Activated effector memory CD4-positive, alpha-beta T cell treated with anti-CD3 and anti-CD28 coated beads, Interleukin-2, amount 50 U/mL, for 16 hours (primary cell): Measurements from ENCODE around the gene COPZ1.
"Not testable (repeated sequence)": the region's sequence is repeated elsewhere in the genome, so short reads cannot be mapped to it uniquely, and the experiment has no call there.

Experiments
- DNase-seq: peaks from one replicate; pipeline ENCODE4 v3.0.0-alpha.2; 2020

The COPZ1 gene

DNA sequence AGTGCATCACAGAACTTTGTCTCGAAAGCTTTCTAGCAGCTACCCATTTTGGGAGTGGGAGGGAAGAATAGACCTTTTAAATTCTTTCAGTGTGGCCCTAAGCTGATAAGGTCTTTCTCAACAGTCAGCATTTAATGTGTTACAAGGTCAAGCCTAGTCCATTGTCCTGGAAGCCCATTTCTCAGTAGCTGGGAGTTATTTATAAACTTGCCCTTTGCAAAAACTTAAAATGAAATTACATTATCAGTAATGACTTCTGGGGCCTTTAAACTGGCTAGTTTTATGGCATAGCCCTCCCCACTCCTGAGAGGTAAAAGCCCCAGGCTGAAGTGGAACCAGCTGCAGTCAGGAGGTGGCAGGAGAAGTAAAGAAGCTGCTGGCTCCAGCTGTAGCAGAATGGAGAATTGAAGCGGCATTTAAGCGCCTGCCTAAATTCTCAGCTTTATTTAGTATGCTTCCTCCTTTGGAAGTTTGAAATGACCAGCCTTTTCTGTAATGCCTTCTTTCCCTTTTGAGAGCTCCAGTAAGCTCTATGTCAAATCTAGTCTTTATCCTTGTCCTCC is 12.4 kb downstream of the COPZ1 start:
- no peak for DNase-seq

DNA sequence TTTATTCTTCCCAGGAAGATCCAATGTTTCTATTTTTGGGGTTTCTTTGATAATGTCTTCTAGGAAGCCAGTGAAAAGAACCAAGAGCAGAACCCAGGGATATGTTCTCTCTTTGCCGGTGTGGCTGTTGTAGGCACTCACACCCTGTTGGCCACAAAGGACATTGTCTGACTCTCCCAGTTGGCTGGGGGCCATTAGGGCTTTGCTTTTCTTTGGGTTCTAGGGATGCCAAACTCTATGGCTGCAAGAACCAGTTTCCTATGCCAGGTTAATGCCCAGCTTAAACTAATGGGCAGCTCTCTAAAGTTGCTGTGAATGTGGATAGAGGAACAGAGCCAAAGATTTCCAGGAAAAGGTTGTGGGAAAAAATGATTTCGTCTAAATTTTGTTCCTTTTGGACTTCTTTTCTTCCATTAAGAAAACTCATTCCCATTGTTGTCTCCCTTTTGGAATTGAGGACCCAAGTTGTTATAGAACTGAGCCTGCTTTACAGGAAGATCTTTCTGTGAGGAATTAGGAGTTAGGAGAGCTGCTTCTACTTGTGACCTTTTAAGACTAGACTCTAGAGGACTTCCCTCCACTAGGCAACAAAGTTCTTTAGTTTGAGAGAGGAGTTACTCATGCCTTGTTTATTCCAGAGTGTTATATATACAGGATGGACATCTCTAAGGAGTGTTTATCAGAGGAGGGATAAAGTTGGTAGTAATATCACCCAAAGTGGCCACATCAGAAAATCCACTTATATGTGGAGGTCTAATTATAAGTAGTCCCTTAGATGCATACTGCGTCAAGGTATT is 13.1 kb downstream of the COPZ1 start:
- DNase-seq = no peak

DNA sequence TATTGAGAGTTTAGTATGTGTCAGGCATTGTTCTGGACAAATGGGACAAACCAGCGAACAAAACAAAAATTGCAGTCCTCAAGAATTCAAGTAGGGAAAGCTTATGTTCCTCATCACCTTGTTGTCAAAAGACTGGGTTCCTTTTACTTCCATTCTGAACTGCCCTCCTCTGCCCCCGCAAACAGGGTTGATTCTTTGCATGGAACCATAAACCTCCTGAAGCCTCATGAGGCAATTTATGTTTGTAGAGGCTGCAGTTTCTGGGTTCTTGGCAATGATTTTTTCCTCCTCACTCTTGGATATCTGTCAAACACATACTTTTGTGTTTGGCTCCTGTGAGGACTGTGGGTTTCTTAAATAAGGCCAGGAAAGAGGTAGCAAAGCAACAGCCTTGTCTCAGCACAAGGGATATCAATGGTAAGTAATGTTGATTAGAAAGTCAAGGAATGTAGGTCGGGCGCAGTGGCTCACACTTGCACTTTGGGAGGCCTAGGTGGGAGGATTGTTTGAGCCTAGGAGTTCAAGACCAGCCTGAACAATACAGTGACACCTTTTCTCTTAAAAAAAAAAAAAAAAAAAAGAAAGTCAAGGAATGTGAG is 13.9 kb downstream of the COPZ1 start:
- no peak for DNase-seq

DNA sequence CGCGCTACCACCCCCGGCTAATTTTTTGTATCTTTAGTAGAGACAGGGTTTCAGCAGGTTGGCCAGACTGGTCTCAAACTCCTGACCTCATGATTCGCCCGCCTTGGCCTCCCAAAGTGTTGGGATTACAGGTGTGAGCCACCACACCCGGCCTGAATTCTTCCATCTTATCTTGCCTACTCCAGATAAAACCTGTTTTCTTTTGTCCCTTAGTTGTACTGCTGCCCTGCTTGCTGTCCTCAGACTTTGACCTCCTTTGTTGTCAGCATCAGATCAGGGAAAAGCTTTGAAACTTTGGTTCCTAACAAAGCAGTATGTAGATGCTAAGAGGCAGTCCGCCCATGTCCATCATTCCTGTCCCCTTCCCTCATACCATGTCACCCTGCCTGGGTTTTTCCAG is 15.9 kb downstream of the COPZ1 start:
- no peak for DNase-seq

DNA sequence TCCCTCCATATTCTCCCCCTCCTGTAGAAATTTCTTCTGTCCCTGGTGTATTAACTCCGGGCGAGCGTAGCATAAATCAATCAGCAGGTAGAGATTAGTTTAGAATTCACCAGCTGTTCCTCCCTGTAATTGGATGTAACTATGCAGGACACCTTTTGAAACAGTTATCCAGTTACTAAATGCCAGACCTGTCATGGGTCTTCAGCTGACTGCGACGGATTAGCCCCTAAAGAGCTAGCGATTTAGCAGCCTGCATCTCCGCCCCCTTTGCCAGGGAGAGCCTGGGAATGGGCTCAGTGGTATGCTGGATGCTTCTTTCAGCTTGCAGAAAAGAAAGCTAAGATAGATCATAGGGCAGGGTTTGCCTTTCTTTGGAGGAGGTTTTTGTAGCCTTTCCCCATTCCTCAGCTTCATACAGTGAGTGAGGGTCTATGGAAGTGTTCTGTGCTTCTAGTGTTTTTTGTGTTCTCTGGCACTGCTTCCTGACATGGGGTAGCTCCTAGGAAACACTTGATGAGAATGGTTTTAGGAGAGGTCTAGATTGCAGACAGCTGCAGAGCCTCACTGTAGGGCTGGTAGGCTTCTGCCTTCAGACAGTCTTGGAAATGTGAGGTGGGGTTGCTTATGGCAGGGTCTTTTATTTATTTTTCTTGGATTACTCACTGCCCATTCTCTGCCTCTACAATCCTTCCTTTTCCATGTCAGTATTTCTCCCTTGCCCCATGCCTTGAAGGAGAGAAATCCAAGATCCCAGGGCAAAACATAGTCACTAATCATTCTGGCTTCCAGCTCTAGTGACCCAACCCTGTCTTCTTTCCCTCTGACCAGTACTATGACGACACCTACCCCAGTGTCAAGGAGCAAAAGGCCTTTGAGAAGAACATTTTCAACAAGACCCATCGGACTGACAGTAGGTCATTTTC is 16.7 kb downstream of the COPZ1 start:
- no peak for DNase-seq

DNA sequence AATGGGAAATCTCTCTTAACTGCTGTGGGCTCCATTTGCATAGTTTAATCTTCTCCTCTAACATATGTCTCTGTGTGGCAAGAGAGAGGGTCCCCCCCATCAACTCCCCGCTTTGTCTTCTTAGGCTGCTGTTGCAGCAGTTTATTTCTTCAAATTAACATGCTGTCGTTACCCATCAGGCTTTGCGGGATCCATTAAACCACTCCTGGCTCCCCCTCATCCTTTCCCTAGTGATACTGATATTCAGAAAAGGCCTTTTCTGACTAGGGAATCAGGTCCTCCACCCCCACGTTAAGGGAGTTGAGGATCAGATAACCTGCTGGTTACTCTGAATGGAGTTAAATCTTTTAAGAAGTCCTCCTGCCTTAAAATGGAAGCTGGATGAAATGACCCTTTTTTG is 24.1 kb downstream of the COPZ1 start:
- no peak for DNase-seq

DNA sequence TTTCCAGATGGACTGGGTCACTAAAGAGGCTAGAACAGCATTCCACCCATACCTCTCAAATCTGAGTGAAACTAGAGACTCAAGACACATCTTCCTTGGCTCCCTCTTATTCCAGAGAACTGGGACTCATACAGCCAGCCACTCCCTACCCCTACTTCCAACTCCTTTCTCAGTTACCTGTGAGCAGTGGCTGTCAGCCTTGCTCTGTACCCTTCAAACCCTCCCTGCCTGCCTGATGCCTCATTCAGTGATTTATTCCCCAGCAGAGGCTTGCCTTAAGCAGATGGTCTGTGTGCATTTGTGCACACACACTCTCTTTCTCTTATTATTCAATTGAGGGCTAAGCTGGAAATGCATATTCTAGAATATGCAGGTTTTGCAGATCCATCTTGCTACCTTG is 24.7 kb downstream of the COPZ1 start:
- no peak for DNase-seq

DNA sequence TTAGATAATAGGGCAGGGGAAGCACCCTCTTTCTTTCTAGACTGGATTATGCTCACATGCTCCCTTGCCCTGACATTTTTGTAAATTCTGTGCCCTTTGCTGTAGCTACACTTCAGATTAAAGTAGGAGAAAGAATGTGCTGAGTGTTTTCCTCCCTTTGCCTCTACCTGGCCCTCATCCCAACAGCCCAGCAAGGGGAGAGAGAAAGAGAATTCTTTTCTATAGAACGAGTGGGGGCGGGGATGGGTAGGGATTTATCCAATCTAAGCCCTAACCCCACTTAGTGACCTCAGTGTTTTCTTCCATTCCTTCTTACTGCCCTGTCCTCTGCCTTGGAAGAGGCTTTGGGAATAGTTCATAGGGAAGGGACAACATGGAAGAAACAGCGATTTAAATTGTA is 25.8 kb downstream of the COPZ1 start:
- no peak for DNase-seq

DNA sequence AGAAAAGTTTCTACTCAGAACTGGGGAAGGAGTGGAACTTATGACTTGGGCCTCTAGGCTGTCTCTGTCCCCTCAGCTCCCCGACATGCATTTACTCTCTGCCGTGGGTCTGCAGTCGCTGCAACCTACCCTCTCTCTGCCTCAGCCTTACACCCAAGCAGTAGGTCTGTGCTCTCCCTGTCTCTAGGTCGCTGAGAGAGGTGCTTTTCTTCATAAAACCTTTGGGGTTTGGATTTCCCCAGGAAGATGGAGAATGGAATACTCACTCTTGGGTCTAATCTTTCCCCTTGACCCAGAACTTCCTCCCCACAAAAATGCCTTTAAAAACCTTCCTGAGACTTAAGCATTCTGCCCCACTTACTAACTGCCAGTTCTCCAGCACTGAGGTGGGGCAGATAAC is 26.4 kb downstream of the COPZ1 start:
- DNase-seq = no peak

DNA sequence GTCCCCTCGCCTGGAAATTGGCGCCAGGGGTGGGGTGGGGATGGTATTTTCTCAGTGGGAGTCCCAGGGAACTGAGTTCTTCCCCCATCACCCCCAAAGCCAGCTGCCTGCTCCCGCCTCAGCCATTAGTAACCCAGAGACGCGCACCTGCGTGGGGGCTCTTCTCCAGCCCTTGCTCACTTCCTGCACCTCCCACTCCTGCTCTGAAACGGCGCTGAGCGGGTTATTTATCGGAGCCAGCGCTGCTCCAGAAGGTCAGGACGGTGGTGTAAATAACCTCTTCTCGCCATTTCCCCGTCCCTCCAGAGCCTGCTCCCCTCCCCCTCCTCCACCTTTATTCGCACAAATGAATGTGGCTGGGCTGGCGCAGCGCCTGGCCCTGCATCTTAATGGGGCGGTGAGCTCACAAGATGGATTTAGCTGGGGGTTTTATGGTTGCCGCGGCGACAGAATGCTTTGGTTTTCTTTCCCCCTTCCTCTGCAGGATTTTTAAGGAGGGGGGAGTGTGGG is 27.1 kb downstream of the COPZ1 start:
- peak; percentile 70 for DNase-seq

DNA sequence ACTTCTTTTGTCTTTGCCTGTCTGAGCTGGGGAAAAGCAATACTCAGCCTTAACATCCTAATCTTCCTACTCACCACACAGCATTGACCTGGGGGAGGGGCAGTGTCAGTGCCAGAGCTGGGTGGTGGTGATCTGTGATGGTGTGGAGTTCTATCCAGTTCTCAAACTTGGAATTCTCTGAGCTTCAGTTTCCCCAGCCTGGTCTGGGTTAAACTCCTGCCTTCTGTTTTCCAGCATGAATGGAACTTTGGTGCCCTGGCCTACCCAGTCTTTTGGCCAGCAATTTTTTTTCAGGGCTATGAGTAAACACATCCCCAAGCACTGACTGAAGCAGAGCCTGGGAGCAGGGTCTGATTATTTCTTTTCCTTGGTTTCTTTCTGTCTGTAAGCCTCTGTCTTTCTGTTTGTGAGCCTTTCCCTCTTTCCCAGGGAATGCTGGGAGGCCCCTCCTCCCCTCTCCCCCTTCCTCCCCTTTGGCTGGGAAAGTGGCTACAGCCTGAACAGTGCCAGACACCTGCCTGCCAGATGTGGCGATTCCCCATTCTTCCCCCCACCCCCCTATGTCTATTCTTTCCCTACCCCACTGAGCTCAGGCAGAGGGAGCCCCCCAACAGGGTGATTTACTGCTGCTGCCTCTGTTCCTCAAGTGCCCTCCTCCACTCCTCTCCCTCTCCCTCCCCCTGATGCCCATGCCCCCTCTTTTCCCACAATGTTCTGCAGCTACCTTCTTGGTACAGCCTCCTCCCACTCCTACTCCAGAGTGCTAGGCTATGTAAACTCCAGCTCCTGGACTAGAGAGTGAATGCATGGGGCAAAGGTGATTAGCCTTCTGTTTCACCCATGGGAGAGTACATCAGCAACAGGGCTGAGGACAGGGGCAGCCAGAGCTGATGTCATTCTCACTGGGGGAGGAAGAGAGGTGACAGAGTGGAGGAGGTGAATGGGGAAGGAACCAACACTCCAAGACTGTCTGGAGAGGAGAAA is 28.3 kb downstream of the COPZ1 start:
- DNase-seq = no peak

DNA sequence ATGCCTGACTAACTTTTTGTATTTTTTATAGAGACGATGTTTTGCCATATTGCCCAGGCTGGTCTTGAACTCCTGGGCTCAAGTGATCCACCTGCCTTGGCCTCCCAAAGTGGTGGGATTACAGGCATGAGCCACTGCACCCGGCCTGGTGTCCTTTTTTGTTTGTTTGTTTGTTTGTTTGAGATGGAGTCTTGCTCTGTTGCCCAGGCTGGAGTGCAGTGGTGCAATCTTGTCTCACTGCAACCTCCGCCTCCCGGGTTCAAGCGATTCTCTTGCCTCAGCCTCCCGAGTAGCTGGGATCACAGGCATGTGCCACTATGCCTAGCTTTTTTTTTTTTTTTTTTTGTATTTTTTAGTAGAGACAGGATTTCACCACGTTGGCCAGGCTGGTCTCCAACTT is 29.3 kb downstream of the COPZ1 start:
- DNase-seq = not testable (repeated sequence)

DNA sequence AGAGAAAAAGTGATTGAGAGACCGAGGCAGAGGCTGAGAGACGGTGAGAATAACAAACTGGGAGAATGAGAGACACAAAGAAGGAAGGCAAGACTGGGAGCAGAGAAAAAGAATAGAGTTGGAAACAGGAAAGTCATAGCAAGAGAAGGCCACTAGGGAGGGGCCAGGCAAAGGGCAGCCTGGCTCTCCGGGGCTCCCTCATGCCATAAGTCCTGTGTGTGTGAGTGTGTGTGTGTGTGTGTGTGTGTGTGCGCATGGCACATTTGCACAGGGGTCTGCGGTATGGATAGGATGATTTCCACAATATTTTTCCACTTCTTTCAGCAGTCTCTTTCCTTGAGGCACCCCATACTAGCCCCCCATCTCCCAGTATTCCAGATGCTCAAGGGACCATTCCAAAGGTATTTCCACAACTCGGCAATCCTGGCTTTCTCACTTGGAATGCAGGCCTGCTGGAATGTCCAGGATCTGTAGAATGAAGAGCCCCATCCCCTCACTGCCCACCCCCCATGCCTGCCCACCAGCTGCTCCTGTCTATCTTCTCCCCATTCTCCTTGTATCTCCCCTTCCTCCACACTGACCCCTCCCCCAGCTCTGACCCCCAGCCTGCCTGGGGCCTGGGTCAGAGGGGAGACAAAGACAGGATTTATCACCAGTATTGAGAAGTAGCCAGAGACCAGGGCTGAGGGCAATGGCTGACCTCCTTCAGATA is 30.3 kb downstream of the COPZ1 start:
- DNase-seq = no peak

DNA sequence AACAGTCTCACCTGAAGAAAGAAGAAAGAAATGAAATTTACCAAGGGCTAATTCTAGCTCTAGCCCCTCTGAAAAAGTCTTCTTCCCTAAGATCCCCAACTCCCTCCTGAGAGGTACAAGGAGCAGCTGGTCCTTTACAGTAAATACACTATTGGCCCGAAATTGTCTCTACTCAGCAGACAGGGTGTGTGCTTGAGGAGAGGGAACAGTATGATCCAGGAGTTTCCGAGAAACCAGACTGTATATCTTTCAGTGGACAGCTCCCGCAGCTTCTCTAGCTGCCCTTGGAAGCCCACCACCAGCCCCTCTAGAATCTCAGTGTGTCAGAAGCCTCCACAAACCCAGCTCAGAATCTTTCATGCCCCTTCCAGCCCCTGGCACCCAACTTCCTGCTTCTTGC is 31.3 kb downstream of the COPZ1 start:
- DNase-seq = no peak

DNA sequence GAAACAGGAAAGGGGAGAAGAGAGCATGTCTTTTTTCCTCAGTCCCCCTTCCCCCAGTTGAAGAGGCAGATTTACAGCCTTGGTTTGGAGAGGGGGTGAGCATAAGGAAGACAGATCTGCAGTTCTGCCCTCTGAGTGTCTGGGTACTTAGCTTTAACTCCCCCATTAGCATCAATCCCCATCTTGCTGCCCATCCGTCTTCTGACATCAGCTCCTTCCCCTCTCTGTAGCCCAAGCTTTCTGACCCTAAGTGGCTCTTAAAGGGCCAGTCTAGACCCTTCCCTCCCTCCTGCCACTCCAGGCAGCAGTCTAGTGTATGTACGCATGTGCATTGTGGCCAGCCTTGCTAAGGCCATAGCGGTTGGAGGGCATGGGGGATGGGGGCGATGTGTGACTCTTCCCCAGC is 32.0 kb downstream of the COPZ1 start:
- DNase-seq = no peak

DNA sequence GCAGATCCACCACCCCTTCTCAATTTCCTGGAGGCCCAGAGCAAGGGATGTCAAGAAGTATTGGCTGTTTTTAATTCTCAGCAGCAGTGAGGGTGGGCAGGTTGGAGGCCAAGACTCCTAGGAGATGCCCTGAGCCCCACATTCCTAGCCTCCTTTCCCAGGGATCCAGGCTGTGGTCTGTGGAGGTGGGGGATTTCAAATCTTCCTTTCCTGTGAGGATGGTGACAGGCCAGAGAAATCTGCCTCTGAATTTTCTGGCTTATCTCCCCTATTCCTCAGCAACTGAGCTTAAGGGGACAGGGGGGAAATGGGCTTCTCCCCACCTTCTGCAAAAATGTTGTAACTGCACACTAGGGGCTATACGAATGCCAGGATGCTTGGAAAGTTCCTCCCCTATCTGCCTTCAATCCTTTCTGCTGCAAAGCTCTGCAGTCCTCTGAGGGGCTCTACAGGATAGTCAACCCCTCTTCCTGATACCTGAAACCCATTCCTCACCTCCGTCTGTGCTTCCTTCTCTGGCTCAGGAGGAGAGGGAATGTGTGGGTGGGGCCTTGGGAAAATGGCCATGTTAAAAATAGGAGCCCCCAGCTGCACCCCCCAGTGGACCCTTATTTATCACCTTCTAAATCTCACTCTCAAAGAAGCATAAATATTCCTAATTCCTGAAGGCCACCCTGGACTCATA is 32.7 kb downstream of the COPZ1 start:
- DNase-seq = no peak

DNA sequence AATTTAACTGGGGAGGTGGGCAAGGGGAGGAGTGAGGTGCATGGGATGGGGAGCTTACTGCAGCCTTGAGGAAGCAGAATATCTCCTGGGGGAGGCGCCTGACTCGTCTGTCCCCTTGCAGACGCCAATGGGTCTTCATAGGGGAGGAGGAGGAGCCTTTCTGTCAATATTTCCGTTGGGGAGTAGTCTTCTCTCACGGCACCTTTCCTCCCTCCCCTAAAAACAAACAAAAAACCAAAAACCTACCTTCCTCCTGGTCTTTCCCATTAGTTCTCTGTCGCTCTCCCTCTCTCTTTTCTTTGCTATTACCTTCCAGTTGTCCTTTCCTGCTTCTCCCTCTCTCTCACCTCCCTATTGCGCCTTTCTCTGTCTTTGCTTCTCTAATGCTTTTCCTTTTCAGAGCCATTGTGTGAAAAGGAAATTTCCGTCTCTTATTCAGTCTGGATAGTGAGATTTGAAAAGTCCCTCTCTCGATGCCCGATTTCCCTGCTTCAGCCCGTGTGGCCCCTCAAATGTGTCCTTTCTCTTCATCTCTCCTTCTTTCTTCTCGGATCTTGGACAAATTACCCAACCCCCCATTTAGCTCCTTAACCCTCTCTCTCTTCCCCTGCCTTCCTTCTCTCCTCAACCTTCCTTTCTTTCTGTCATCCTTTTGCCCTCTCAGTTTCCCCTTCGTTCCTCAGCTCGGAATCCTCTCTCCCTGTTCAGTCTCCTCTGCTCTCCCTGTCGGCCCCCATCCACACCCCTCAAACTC is 33.4 kb downstream of the COPZ1 start:
- peak; percentile 81 for DNase-seq

DNA sequence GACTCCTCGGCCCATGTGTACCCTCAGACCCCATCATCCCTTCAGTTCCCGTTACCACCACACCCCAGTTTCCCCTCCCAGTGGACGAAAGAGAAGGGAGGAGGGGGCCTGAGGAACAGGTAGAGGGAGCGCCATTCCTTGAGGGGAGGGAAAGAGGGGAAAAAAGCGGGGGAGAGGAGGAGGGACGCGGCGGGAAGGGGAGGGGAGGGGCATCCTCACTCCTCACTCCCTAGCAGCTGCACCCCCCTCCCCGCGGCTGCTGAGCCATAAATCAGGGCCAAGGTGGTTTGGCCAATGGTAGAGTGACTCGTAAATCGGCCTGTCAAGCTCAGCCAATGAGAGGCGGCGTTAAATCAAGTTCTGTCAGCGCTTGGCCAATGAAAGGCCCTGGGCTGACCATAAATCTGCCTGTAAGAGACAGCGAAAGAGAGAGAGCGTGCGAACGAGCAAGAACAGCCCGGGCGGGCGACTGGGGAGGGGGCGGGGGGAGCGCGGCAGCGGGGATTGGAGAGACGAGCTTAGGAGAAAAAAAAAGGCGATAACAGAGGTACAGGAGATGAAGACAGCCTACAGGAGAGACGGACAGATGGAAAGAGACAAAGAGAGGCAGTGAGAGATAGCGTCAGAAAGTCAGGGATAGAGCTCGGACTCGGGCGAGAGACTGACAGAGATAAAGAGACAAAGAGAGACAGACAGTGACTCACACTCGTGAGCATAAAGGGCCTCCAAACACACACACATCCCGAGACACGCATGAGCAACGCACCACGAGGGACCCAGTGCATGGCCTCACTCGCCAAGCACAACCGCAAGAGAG is 34.2 kb downstream of the COPZ1 start:
- peak; percentile 97 for DNase-seq
